Smooth muscle cell (in vitro differentiated cells): Measurements from ENCODE around the gene XKR7. TPM values are rescaled to one million over a fixed set of nuclear protein-coding genes. Genes with fewer than 3 reads are reported as not detected.

Source experiments
- DNase-seq: peaks from one replicate; lab custom pipeline; 2025; ENCODE audit not compliant: unreplicated experiment; lab: John Stamatoyannopoulos, UW
- H2AFZ ChIP-seq: fragments of 200-600 bp; sonication (generic); 2 replicates; pipeline ENCODE4 v1.6.0; 2016; ENCODE audit warnings: antibody characterized with exemption, low read depth, mild to moderate bottlenecking
- H3F3A ChIP-seq: fragments of 200-600 bp; sonication (generic); 2 replicates; pipeline ENCODE4 v1.6.0; 2017; ENCODE audit warnings: antibody characterized with exemption, low read depth
- H3K27ac ChIP-seq: fragments of 200-600 bp; sonication (generic); 2 replicates; pipeline ENCODE4 v1.5.1; 2016; ENCODE audit warnings: low read depth, mild to moderate bottlenecking
- H3K27me3 ChIP-seq: fragments of 200-600 bp; sonication (generic); 2 replicates; pipeline ENCODE4 v1.6.1; 2016; ENCODE audit warnings: low read depth, mild to moderate bottlenecking
- H3K36me3 ChIP-seq: fragments of 200-600 bp; sonication (generic); 2 replicates; pipeline ENCODE4 v1.5.1; 2016; ENCODE audit warnings: low read depth
- H3K4me1 ChIP-seq: fragments of 200-600 bp; sonication (generic); 2 replicates; pipeline ENCODE4 v1.5.1; 2016; ENCODE audit warnings: low read depth
- H3K4me2 ChIP-seq: fragments of 200-600 bp; sonication (generic); 2 replicates; pipeline ENCODE4 v1.6.0; 2016; ENCODE audit warnings: mild to moderate bottlenecking
- H3K4me3 ChIP-seq: fragments of 200-600 bp; sonication (generic); 2 replicates; pipeline ENCODE4 v1.5.1; 2016; ENCODE audit warnings: mild to moderate bottlenecking
- H3K79me2 ChIP-seq: fragments of 200-600 bp; sonication (generic); 2 replicates; pipeline ENCODE4 v1.6.0; 2016; ENCODE audit warnings: low read depth, mild to moderate bottlenecking
- H3K9ac ChIP-seq: fragments of 200-600 bp; sonication (generic); 2 replicates; pipeline ENCODE4 v1.6.0; 2016; ENCODE audit warnings: low read depth
- H3K9me3 ChIP-seq: fragments of 200-600 bp; sonication (generic); replicated peaks from 2 replicates; pipeline ENCODE4 v1.5.1; 2016; ENCODE audit warnings: low read depth
- H4K20me1 ChIP-seq: fragments of 200-600 bp; sonication (generic); 2 replicates; pipeline ENCODE4 v1.6.0; 2016; ENCODE audit warnings: low read depth
- WGBS: methylation state at CpG from one replicate; pipeline ENCODE4 v1.1.7; 2016; ENCODE audit warnings: low lambda C conversion rate; 5-methylcytosine and 5-hydroxymethylcytosine counted together
- polyA plus RNA-seq: library from polyadenylated mRNA; unstranded; fragments of >200 nt; fragmentation: Nextera tagmentation; extraction: Ambion mirVana; gene quantifications from 2 replicates; pipeline ENCODE4 v1.2.1, GENCODE V29; 2016
- total RNA-seq: library from RNA; depleted of rRNA; stranded (reverse); fragments of >200 nt; gene quantifications from 2 replicates; pipeline ENCODE4 v1.2.3, GENCODE V29; 2014
- TF ChIP-seq, protein P1 (sequence below): fragments of 200-600 bp; sonication (generic); IDR thresholded peaks from 2 replicates; pipeline ENCODE4 v1.5.1; 2017; ENCODE audit warnings: borderline replicate concordance, mild to moderate bottlenecking, antibody characterized with exemption; ENCODE audit not compliant: insufficient read depth, poor library complexity, severe bottlenecking

Gene XKR7
- total and polyA plus RNA-seq, 2 experiments from 2014 or later, result not detected

DNA sequence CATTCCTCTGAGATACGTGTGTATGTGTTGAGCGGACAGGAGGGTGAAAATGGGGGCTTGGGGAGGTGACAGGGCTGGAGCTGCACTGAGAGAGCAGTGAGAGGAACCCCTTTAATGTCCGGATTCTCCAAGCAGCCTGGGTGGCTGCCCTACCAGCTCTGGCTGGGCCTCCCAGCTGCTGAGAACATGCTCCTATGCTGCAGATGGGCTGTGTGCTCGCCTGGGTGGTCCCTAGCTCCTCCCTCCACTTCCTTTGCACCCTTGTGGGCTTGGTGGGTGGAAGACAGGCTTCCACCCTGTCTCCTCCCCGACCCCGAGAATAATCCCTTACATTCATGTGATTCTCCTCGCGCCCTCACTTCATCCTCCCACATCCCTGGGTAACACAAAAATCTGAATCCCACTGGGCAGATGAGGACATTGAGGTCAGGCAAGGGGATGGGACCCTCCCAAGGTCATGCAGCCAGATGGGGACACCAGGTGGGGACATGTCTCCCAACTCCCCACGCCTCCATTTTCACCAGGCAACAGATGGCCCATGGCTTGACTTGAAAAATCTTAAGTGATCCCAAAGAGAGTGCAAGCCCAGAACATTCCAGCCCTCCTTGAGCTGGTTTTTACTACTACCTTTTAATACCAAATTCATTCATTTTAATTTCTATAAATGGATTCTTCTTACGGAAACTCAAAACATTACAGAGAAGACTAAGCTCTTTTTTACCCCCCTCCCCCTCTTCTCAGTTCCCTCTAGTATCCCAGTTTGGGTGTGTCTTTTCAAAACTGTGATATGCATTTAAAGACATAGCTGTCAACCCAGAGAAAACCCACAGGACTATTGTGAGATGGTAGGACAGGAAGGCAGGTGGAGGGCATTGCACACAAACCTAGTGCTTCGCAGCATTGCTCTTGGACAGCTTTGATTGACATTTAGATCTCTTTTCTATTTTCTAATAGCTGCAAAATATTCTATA, 11.1 kb upstream of the XKR7 start:
- Histone ChIP-seq H3K4me1 (no peaks in the 10 kb centered on the region), H3K27me3 (peaks cover 55% of the 10 kb centered on the region), H3K27ac (no peak overlapping the region), H2AFZ (no peak overlapping the region), H3K36me3 (no peaks in the 10 kb centered on the region), H3K4me3 (no peak overlapping the region), H3K4me2 (no peak overlapping the region), H3K9me3 (no peaks in the 10 kb centered on the region), H3F3A (no peaks in the 10 kb centered on the region), H3K79me2 (no peaks in the 10 kb centered on the region), H3K9ac (no peak overlapping the region), H4K20me1 (no peaks in the 10 kb centered on the region)
- no peak for DNase-seq
- TF ChIP-seq, protein P1, sequence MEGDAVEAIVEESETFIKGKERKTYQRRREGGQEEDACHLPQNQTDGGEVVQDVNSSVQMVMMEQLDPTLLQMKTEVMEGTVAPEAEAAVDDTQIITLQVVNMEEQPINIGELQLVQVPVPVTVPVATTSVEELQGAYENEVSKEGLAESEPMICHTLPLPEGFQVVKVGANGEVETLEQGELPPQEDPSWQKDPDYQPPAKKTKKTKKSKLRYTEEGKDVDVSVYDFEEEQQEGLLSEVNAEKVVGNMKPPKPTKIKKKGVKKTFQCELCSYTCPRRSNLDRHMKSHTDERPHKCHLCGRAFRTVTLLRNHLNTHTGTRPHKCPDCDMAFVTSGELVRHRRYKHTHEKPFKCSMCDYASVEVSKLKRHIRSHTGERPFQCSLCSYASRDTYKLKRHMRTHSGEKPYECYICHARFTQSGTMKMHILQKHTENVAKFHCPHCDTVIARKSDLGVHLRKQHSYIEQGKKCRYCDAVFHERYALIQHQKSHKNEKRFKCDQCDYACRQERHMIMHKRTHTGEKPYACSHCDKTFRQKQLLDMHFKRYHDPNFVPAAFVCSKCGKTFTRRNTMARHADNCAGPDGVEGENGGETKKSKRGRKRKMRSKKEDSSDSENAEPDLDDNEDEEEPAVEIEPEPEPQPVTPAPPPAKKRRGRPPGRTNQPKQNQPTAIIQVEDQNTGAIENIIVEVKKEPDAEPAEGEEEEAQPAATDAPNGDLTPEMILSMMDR, result no peak
- 69% methylated on average over 11 of the region's 11 CpGs for WGBS

DNA sequence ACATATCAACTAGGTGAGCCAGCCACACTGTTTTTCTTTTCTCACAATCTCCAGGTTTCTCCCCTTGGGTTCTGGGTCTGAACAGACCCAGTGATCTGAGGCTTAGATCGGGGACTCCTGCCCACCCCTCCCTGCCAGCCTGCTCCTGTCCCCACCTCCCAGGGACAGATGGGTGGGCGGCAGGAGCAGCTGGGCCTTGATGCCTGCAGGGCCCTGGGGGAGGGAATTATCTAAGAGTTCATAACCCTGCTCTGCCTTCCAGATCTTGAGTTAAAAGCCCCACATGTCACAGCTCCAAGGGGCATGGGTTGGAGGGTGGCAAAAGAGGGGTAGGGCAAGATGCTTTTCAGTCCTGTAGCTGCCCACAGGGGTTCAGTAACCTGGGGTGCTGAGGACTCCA, 5.2 kb upstream of the XKR7 start:
- DNase-seq, result no peak
- Histone ChIP-seq H3K4me2 (no peak overlapping the region), H3K4me3 (no peak overlapping the region), H3K36me3 (no peaks in the 10 kb centered on the region), H2AFZ (no peak overlapping the region), H3K27ac (no peak overlapping the region), H3K27me3 (peaks cover 91% of the 10 kb centered on the region), H3K9me3 (no peaks in the 10 kb centered on the region), H3K4me1 (no peaks in the 10 kb centered on the region), H3K9ac (no peak overlapping the region), H3F3A (no peaks in the 10 kb centered on the region), H3K79me2 (no peaks in the 10 kb centered on the region), H4K20me1 (no peaks in the 10 kb centered on the region)
- WGBS, result 51% methylated on average over 2 of the region's 2 CpGs
- TF ChIP-seq, protein P1, result no peak

GRCh38 chr20:31963889-31964288, 4.1 kb upstream of the XKR7 start:
- no peak for DNase-seq
- H3K9me3 ChIP-seq, result no peaks in the 10 kb centered on the region
- H4K20me1 ChIP-seq, result no peaks in the 10 kb centered on the region
- 73% methylated on average over 6 of the region's 6 CpGs for WGBS
- H3K79me2 ChIP-seq, result no peaks in the 10 kb centered on the region
- TF ChIP-seq, protein P1, result no peak
- no peak overlapping the region for H3K4me2 ChIP-seq
- H3K9ac ChIP-seq, result no peak overlapping the region
- no peaks in the 10 kb centered on the region for H3K4me1 ChIP-seq
- H3K36me3 ChIP-seq, result no peaks in the 10 kb centered on the region
- no peaks in the 10 kb centered on the region for H3F3A ChIP-seq
- H3K4me3 ChIP-seq, result no peak overlapping the region
- no peak overlapping the region for H3K27ac ChIP-seq
- H3K27me3 ChIP-seq, result peaks cover 91% of the 10 kb centered on the region
- H2AFZ ChIP-seq, result no peak overlapping the region
